Heart right ventricle (tissue), 16 donors: Measurements from ENCODE around the gene PRKAG2. TPM values are rescaled to one million over a fixed set of nuclear protein-coding genes. Genes with fewer than 3 reads are reported as not detected.

Source experiments
- ATAC-seq, 8 donors: fragments of 200-7000 bp; cut with Tn5 transposase; one replicate each; pipeline ENCODE4 v1.9.1; 2020; ENCODE audit warnings: mild to moderate bottlenecking in 8 of 8, moderate library complexity in 8 of 8, moderate number of reproducible peaks in 1 of 8
- DNase-seq, 2 donors: peaks; one replicate each; pipeline ENCODE4 v3.0.0-alpha.2; 2020
- H3K27ac ChIP-seq, 10 donors: fragments of 200-600 bp; sonication (generic) in 2 of 10; one replicate each; pipeline versions ENCODE4 v1.5.0 to v1.8.0; 2020 to 2022; ENCODE audit warnings: mild to moderate bottlenecking in 3 of 10
- H3K27me3 ChIP-seq, 7 donors: fragments of 200-600 bp; one replicate each; pipeline ENCODE4 v1.8.0; 2021 to 2022; ENCODE audit warnings: mild to moderate bottlenecking in 2 of 7
- H3K36me3 ChIP-seq, 9 donors: fragments of 200-600 bp; sonication (generic) in 1 of 9; one replicate each; pipeline versions ENCODE4 v1.5.0 to v1.8.0; 2020 to 2022; ENCODE audit warnings: mild to moderate bottlenecking in 2 of 9
- H3K4me1 ChIP-seq, 9 donors: fragments of 200-600 bp; sonication (generic) in 1 of 9; one replicate each; pipeline versions ENCODE4 v1.5.0 to v1.8.0; 2020 to 2022; ENCODE audit warnings: mild to moderate bottlenecking in 4 of 9
- H3K4me3 ChIP-seq, 10 donors: fragments of 200-600 bp; sonication (generic) in 2 of 10; one replicate each; pipeline versions ENCODE4 v1.5.0 to v1.8.0; 2020 to 2022; ENCODE audit warnings: mild to moderate bottlenecking in 7 of 10, moderate library complexity in 2 of 10
- H3K9me3 ChIP-seq, 11 donors: fragments of 200-600 bp in 10 of 11; sonication (generic) in 2 of 11; one replicate each; pipeline versions ENCODE4 v1.5.0 to v1.8.0; 2013 to 2022; ENCODE audit warnings: mild to moderate bottlenecking in 2 of 11, control low read depth in 1 of 11, moderate library complexity in 1 of 11
- CTCF ChIP-seq, 9 donors: fragments of 200-600 bp; sonication (generic) in 2 of 9; IDR thresholded peaks; one replicate each; pipeline versions ENCODE4 v1.5.0 to v1.8.0; 2021 to 2022; ENCODE audit warnings: antibody characterized with exemption in 9 of 9, mild to moderate bottlenecking in 5 of 9, moderate library complexity in 1 of 9
- WGBS, 2 donors: extraction: QIAGEN DNeasy Blood & Tissue Kit; methylation state at CpG; one replicate each; pipeline ENCODE4 v1.1.7; 2013; ENCODE audit warnings: inconsistent platforms in 1 of 2; 5-methylcytosine and 5-hydroxymethylcytosine counted together
- intact Hi-C, 10 donors: fragments of 100-400 bp; cut with DNase I; formaldehyde crosslinking; loops; one replicate each; pipeline versions ENCODE4 v1.11.1 to v1.14.2; 2022
- polyA plus RNA-seq, 2 donors: library from polyadenylated mRNA; stranded (reverse); fragments of 200-250 nt; gene quantifications; one replicate each; pipeline ENCODE4 v1.2.3, GENCODE V29; 2013
- total RNA-seq, 10 donors: library from RNA; stranded (reverse); fragmentation: NEBNext Ultra II Directional in 3 of 10; extraction: Animal tissue kit (Norgen Biotek cat#: 25700) in 3 of 10; gene quantifications; one replicate each; pipeline versions ENCODE4 v1.2.1 to v1.2.4, GENCODE V29; 2021 to 2023
- donor health status: Arrhythmogenic right ventricular cardiomyopathy.
- donor health status: ischemic (EF 13 %, LVEDD 7.1; RV severe dilation, severe dysfunction).
- donor health status: healthy with polysubstance abuse.
- donor health status: DM: no; HTN: yes; CAD: no.
- donor health status: DM: no; HTN: no; CAD: no.
- donor health status: ischemic (EF 25% LVEDD 6.9; RV normal size, moderate dysfunction).
- donor health status: ischemic (EF 25% LVEDD 5.7; RV mildly dilated, moderate dysfunction).
- donor health status: healthy.
- donor health status: DM: yes; HTN: yes; CAD: no.
- donor health status: Ischemic cardiomyopathy.
- donor health status: ischemic (EF 35%, LVEDD 5.7; RV mildly dilated, moderate dysfunction).
- donor health status: nonischemic (EF 11% LVEDD 7.7; RV severe dilation, severe dysfunction).
- donor health status: DM: yes; HTN: yes; CAD: no.
- donor health status: PGD.
- donor health status: ischemic (EF 29% LVEDD 5.4; RV normal size, mild dysfunction).
- donor health status: nonischemic (EF 23%, LVEDD 6.1; RV moderate dilation, normal function).

The PRKAG2 gene
- total and polyA plus RNA-seq, 12 donors: 52.4 to 156 (median 114) TPM

DNA sequence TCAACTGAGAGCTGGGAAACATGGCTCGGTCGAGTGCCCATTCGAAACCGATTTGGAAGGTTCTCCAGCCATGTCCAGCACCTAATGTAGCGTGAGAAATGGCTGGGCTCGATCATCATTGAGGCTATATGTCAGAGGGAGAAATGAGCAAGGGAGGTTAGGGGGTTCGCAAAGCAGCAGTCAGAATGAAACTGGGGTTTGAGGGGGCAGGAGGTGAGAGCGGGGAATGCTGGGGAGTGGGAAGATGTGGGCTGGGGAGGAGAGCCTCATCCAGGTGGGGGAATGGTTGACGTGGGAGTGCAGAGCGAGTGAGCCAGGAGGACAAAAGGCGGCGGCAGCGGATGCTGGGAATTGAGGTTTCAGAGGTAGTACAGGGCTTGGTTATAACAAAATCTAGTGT, 44.5 kb upstream of the PRKAG2 start:
- TF ChIP-seq CTCF (IDR thresholded peaks at IDR 0.05): no peak
- ATAC-seq: no peak

GRCh38 chr7:151920488-151920887, 43.6 kb upstream of the PRKAG2 start:
- no peak overlapping the region for H3K4me3 ChIP-seq
- TF ChIP-seq CTCF (IDR thresholded peaks at IDR 0.05): no peak
- 96 to 100% methylated on average over 1 of the region's 1 CpG for WGBS, 2 donors
- no peak for DNase-seq
- intact Hi-C loops: loop anchor here in 2 of 10 donors (10.0 kb wide), 1 partner anchor 136 kb away; no protein-coding TSS in a partner anchor
- no peaks in the 10 kb centered on the region for H3K9me3 ChIP-seq
- no peak for ATAC-seq
- H3K27ac ChIP-seq: no peak overlapping the region
- peaks cover 0 to 7% (median 0%) of the 10 kb centered on the region in 7 donors for H3K27me3 ChIP-seq
- no peaks in the 10 kb centered on the region for H3K36me3 ChIP-seq
- peaks cover 0 to 51% (median 2%) of the 10 kb centered on the region in 9 donors for H3K4me1 ChIP-seq

More for the DNA sequence above, 44.5 kb upstream of the PRKAG2 start:
- intact Hi-C loops: loop anchor here in 2 of 10 donors (10.0 kb wide), 1 partner anchor 137 kb away; no protein-coding TSS in a partner anchor
- Histone ChIP-seq H3K27me3 (peaks cover 0 to 7% (median 0%) of the 10 kb centered on the region in 7 donors), H3K27ac (no peak overlapping the region), H3K9me3 (no peaks in the 10 kb centered on the region), H3K4me3 (no peak overlapping the region), H3K36me3 (no peaks in the 10 kb centered on the region), H3K4me1 (peaks cover 0 to 61% (median 4%) of the 10 kb centered on the region in 9 donors)
- WGBS, 2 donors: 95 to 97% methylated on average over 13 of the region's 13 CpGs
- DNase-seq: no peak

DNA sequence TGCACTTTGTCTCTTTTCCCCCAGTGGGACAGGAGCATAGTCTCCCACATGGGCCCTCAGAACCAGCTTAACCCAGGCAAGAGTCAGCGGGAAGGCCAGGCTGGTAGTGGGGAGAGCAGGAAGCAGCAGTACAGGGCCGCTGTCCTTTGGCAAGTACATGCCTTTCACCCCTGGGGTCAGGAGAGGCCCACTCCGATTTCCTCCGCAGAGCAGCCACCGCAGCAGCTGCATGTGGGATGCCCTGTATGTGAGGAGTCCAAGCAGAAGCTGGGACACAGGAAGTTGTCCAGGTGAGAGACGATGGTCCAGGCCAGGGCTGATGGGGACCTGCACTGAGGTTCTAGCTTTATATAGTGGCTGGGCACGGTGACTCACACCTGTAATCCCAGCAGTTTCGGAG, 42.7 kb upstream of the PRKAG2 start:
- Histone ChIP-seq H3K36me3 (no peaks in the 10 kb centered on the region), H3K9me3 (peaks cover 0 to 5% (median 0%) of the 10 kb centered on the region in 11 donors)
- WGBS, 2 donors: 85 to 89% methylated on average over 8 of the region's 8 CpGs

DNA sequence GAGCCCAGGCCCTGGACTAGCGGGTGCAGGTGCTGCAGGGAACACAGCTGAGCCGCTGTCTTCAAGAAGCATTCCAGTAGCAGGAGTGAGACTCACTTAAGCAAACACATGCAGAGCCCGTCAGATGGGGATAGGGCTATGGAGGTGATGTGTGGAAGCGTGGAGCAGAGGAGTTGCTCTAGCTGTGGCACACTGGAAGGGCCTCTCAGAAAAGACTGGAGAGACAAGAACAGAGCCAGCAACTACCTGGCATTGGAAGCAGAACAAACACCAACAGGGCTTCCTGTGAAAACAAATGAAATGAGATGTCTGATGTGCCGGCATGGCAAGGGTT, 41.6 kb upstream of the PRKAG2 start:
- no peak for TF ChIP-seq CTCF (IDR thresholded peaks at IDR 0.05)
- no peak overlapping the region for H3K27ac ChIP-seq
- peaks cover 0 to 17% (median 2%) of the 10 kb centered on the region in 11 donors for H3K9me3 ChIP-seq
- no peak for ATAC-seq
- H3K27me3 ChIP-seq: peaks cover 0 to 7% (median 0%) of the 10 kb centered on the region in 7 donors
- WGBS, 2 donors: 86 to 89% methylated on average over 5 of the region's 5 CpGs
- peaks cover 0 to 31% (median 0%) of the 10 kb centered on the region in 9 donors for H3K4me1 ChIP-seq
- intact Hi-C loops: no loop called here
- H3K4me3 ChIP-seq: no peak overlapping the region
- H3K36me3 ChIP-seq: no peaks in the 10 kb centered on the region
- DNase-seq: no peak

More for the DNA sequence above, 42.7 kb upstream of the PRKAG2 start:
- ATAC-seq: no peak
- no peak for DNase-seq
- no peak overlapping the region for H3K4me3 ChIP-seq
- TF ChIP-seq CTCF (IDR thresholded peaks at IDR 0.05): no peak
- H3K4me1 ChIP-seq: peaks cover 0 to 42% (median 0%) of the 10 kb centered on the region in 9 donors
- H3K27me3 ChIP-seq: peaks cover 0 to 7% (median 0%) of the 10 kb centered on the region in 7 donors
- H3K27ac ChIP-seq: no peak overlapping the region
- intact Hi-C loops: no loop called here
